ENCODE measurements around the gene ADAMTS7. TPM values are rescaled to one million over a fixed set of nuclear protein-coding genes. Genes with fewer than 3 reads are reported as not detected.

Gene ADAMTS7
- total RNA-seq, 1 donor from 2014 or later: 13.2 TPM

DNA sequence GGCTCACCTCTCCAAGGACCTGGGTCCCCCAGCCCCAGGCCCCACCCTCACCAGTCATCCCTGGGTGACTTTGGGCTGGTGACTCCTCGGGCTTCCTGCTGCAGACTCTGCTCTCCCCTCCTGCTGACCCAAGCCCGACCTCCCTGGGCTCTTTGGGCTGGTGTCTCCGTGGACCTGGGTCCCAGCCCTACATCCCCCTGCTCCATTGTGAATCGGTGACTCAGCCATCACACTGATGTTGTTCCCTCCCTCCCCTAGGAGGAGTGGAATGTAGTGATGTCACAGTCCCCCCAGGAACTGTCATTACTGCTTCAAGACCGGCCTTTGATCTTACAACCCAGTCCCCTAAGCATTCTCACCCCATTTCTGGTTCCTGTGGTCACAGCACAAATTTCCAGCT, 83.7 kb downstream of the ADAMTS7 start:
- DNase-seq (ENCODE audit: low spot score): no peak

GRCh38 chr15:78726870-78727551, 84.3 kb downstream of the ADAMTS7 start:
- DNase-seq (ENCODE audit: low spot score): peak; percentile 74

GRCh38 chr15:78719819-78720450, 91.3 kb downstream of the ADAMTS7 start:
- peak; percentile 16 for DNase-seq (ENCODE audit: low spot score)

DNA sequence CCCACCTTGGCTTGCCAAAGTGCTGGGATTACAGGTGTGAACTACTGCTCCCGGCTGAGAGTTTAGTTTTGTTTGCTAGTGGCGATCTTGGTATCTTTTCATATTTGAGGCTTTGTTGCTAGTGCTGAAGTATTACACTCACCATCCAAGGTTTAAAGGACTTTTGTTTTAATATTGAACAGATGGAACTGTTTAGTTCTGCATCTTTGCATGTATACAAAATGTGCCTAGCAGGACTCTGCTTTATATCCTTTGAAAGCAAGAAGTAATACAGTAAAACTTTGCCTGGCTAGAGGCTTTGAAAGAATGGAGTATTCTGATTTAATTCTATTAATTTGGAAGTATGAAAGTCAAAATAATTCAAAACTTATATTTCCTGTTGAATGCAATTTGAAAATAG, 92.4 kb downstream of the ADAMTS7 start:
- DNase-seq (ENCODE audit: low spot score): no peak

DNA sequence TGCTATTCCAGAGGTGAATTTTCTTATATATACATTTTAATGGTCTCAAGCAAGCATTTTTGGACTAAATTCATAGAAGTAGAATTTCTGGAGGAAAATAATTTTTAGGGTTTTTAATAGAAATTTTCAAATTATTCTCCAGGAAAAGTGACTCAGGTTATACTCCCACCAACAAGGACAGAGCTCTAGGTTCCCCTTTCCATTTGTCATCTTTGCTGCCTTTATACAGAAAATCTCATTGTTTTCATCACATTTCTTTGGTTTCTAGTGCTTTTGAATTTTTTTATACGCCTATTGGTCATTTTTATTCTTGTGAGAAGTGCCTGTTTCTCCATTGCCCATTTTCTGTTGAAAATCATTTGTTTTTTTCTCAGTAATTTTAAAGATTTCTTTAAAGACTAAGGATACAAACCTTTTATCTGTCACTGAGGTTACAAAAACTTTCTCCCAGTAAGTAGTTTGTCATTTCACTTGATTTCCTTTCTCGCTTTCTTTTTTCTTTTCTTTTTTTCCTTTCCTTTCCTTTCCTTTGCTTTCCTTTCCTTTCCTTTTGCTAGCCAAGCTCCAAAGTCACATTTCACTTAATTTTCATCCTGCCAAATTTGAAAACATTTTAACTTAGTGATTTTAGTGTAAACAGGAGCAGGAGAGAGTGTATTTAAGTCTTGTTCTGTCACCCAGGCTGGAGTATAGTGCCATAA, 93.2 kb downstream of the ADAMTS7 start:
- no peak for DNase-seq (ENCODE audit: low spot score)

- DNase-seq (ENCODE audit: low spot score): no peak
Observed at GRCh38 chr15:78716651-78717050, 94.6 kb downstream of the ADAMTS7 start.

DNA sequence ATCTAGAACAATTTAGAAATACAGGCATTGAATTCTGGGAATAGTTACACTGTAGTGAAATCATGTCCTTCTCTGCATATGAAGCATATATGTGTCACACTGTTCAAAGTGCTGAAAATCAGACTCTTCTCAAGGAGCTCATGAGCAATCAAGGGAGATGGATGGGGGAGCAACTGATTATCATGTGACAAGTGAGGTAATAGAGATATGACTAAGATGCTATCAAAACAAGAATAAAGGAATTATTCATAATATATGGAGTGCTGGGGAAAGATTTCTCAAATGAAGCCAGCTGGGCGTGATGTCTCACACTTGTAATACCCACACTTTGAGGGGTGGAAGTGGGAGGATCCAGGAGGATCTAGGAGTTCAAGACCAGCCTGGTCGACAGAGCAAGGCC, 95.3 kb downstream of the ADAMTS7 start:
- no peak for DNase-seq (ENCODE audit: low spot score)

GRCh38 chr15:78715434-78715833, 95.8 kb downstream of the ADAMTS7 start:
- no peak for DNase-seq (ENCODE audit: low spot score)

DNA sequence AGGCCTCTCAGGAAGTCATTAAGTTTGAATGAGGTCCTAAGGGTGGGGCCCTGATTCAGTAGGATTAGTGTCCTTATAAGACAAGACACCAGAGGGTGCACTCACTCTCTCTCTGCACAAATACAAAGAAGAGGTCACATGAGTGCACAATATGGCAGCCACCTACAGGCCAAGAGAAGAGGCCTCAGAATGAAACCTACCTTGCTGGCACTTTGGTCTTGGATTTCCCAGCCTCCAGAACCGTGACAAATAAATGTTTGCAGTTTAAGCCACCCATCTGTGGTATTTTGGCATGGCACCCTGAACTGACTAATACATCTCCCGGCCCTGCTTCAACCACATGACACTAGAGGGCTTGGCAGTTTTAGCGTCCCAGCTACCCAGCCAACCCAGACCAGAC, 96.4 kb downstream of the ADAMTS7 start:
- no peak for DNase-seq (ENCODE audit: low spot score)

- no peak for DNase-seq (ENCODE audit: low spot score)
Observed at GRCh38 chr15:78712797-78713515, 98.3 kb downstream of the ADAMTS7 start.

DNA sequence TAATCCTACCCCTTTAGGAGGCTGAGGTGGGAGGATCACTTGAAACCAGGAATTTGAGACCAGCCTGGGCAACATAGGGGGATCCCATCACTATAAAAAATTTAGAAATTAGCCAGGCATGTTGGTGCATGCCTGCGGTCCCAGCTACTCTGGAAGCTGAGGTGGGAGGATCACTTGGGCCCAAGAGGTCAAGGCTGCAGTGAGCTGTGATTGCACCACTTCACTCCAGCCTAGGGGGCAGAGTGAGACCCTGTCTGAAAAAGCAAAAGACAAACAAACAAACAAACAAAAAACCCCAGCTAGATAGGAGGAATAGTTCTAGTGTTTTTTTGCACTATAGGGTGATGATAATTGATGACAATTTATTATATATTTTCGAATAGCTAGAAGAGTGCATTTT, 99.6 kb downstream of the ADAMTS7 start:
- DNase-seq (ENCODE audit: low spot score): no peak

GRCh38 chr15:78709263-78709882, 101.9 kb downstream of the ADAMTS7 start:
- peak; percentile 94 for DNase-seq (ENCODE audit: low spot score)

Other genes starting within 250 kb of the ADAMTS7 start
- gene CHRNA5, start 245.9 kb downstream of the ADAMTS7 start, total RNA-seq: 1.7 TPM
- not detected for gene CHRNA3, start 190.5 kb downstream of the ADAMTS7 start, total RNA-seq
- not detected for gene CHRNB4, start 170.3 kb downstream of the ADAMTS7 start, total RNA-seq
- gene MORF4L1, start 61.4 kb upstream of the ADAMTS7 start, total RNA-seq: 330 TPM
- gene CTSH, start 133.6 kb upstream of the ADAMTS7 start, total RNA-seq: 67.9 TPM